ENCODE results near the gene ZNF451.

- no peak for TF ChIP-seq HDGF (IDR thresholded peaks at IDR 0.05; ENCODE audit: borderline replicate concordance)
- TF ChIP-seq FOXA1 (IDR thresholded peaks at IDR 0.05) = no peak
- no peak for TF ChIP-seq SUZ12 (IDR thresholded peaks at IDR 0.05)
- TF ChIP-seq TARDBP (IDR thresholded peaks at IDR 0.05) = no peak
- no peak for TF ChIP-seq BHLHE40 (IDR thresholded peaks at IDR 0.05; ENCODE audit: borderline replicate concordance)
- no peak for TF ChIP-seq ZNF384 (IDR thresholded peaks at IDR 0.05)
- no peak for TF ChIP-seq SP1 (IDR thresholded peaks at IDR 0.05)
- no peak for TF ChIP-seq FOXM1 (IDR thresholded peaks at IDR 0.05; ENCODE audit: borderline replicate concordance)
- TF ChIP-seq FOXK2 (IDR thresholded peaks at IDR 0.05) = no peak
- no peak for TF ChIP-seq ELF4 (IDR thresholded peaks at IDR 0.05)
- TF ChIP-seq LEF1 (IDR thresholded peaks at IDR 0.05; ENCODE audit: borderline replicate concordance) = no peak
- TF ChIP-seq PKNOX1 (IDR thresholded peaks at IDR 0.05) = no peak
Observed at GRCh38 chr6:57072108-57072507, 17.9 kb upstream of the ZNF451 start.
